Neuronal stem cell (in vitro differentiated cells): ENCODE results near the gene CDC42.
A peak's percentile ranks its signal among the peaks of the same experiment; 100 is the strongest.

Experiments
- DNase-seq: peaks from one replicate; pipeline ENCODE4 v3.0.0-alpha.2; 2013; ENCODE audit warnings: low spot score
- H2AFZ ChIP-seq: one replicate; pipeline ENCODE4 v1.6.1; 2013; ENCODE audit warnings: mild to moderate bottlenecking, low read length, inconsistent platforms
- H2AK5ac ChIP-seq: 2 replicates; pipeline ENCODE4 v1.6.1; 2013; ENCODE audit warnings: low read depth, mild to moderate bottlenecking, inconsistent platforms, low read length, moderate library complexity, mixed read lengths
- H2BK120ac ChIP-seq: 2 replicates; pipeline ENCODE4 v1.6.1; 2013; ENCODE audit warnings: low read depth, mild to moderate bottlenecking, inconsistent platforms, low read length, moderate library complexity, mixed read lengths
- H2BK12ac ChIP-seq: one replicate; pipeline ENCODE4 v1.6.1; 2013; ENCODE audit warnings: low read length, inconsistent platforms
- H2BK15ac ChIP-seq: 2 replicates; pipeline ENCODE4 v1.6.1; 2013; ENCODE audit warnings: mild to moderate bottlenecking, low read length, inconsistent platforms, mixed read lengths
- H2BK5ac ChIP-seq: one replicate; pipeline ENCODE4 v1.6.1; 2013; ENCODE audit warnings: inconsistent platforms, mild to moderate bottlenecking, low read length, moderate library complexity
- H3K14ac ChIP-seq: one replicate; pipeline ENCODE4 v1.6.1; 2013; ENCODE audit warnings: low read length, inconsistent platforms
- H3K18ac ChIP-seq: 2 replicates; pipeline ENCODE4 v1.6.1; 2013; ENCODE audit warnings: low read length, inconsistent platforms
- H3K23ac ChIP-seq: 2 replicates; pipeline ENCODE4 v1.6.1; 2013; ENCODE audit warnings: low read depth, mild to moderate bottlenecking, mixed read lengths, low read length, inconsistent platforms; ENCODE audit not compliant: poor library complexity
- H3K27ac ChIP-seq: replicated peaks from 3 replicates; pipeline ENCODE4 v1.5.1; 2013; ENCODE audit warnings: low read length, inconsistent platforms
- H3K27me3 ChIP-seq, 3 experiments: 2 replicates each; pipeline ENCODE4 v1.6.1; 2013; ENCODE audit warnings: low read length in 3 of 3, mild to moderate bottlenecking in 2 of 3, inconsistent platforms in 1 of 3, low read depth in 1 of 3, mixed read lengths in 1 of 3, moderate library complexity in 1 of 3; ENCODE audit not compliant: control insufficient read depth in 3 of 3, insufficient read depth in 3 of 3
- H3K36me3 ChIP-seq, 2 donors: replicated peaks in 1 of 2; 2 replicates each; pipeline ENCODE4 v1.6.1; 2013; ENCODE audit warnings: low read length in 2 of 2; ENCODE audit not compliant: control insufficient read depth in 2 of 2, insufficient read depth in 2 of 2
- H3K4ac ChIP-seq: 2 replicates; pipeline ENCODE4 v1.6.1; 2013; ENCODE audit warnings: inconsistent platforms, mild to moderate bottlenecking, low read length, moderate library complexity
- H3K4me1 ChIP-seq, 2 donors: 1 replicate in 1 of 2; 2 replicates in 1 of 2; pipeline ENCODE4 v1.6.1; 2013; ENCODE audit warnings: low read length in 2 of 2, low read depth in 1 of 2; ENCODE audit not compliant: control insufficient read depth in 2 of 2, insufficient read depth in 1 of 2
- H3K4me2 ChIP-seq: one replicate; pipeline ENCODE4 v1.6.1; 2013; ENCODE audit warnings: mild to moderate bottlenecking, low read length, inconsistent platforms; ENCODE audit not compliant: insufficient read depth, poor library complexity, severe bottlenecking
- H3K4me3 ChIP-seq, 2 donors: 2 replicates each; pipeline ENCODE4 v1.5.1; 2013; ENCODE audit warnings: low read length in 2 of 2, mild to moderate bottlenecking in 2 of 2, inconsistent platforms in 1 of 2, moderate library complexity in 1 of 2
- H3K79me1 ChIP-seq: one replicate; pipeline ENCODE4 v1.6.1; 2013; ENCODE audit warnings: low read depth, mild to moderate bottlenecking, inconsistent platforms, low read length, moderate library complexity
- H3K9ac ChIP-seq: one replicate; pipeline ENCODE4 v1.6.1; 2013; ENCODE audit warnings: mild to moderate bottlenecking, low read depth, low read length, inconsistent platforms; ENCODE audit not compliant: poor library complexity
- H3K9me3 ChIP-seq, 2 donors: replicated peaks in 1 of 2; 2 replicates each; pipeline versions ENCODE3 to v1.6.1; 2013; ENCODE audit warnings: low read length in 2 of 2, mild to moderate bottlenecking in 2 of 2, inconsistent platforms in 1 of 2, low read depth in 1 of 2, mixed read lengths in 1 of 2, moderate library complexity in 1 of 2; ENCODE audit not compliant: control insufficient read depth in 2 of 2, insufficient read depth in 1 of 2
- H4K8ac ChIP-seq: one replicate; pipeline ENCODE4 v1.6.1; 2013; ENCODE audit warnings: low read depth, mild to moderate bottlenecking, inconsistent platforms, low read length, moderate library complexity
- H4K91ac ChIP-seq: one replicate; pipeline ENCODE4 v1.6.1; 2013; ENCODE audit warnings: low read length, low read depth, mild to moderate bottlenecking, inconsistent platforms; ENCODE audit not compliant: poor library complexity
- WGBS, 2 donors: extraction: QIAGEN DNeasy Blood & Tissue Kit; methylation state at CpG; one replicate each; pipeline ENCODE4 v1.1.7; 2013; ENCODE audit warnings: missing lambda C conversion rate in 2 of 2, mixed read lengths in 1 of 2; ENCODE audit not compliant: insufficient read length in 2 of 2, insufficient replicate concordance in 1 of 2; ENCODE audit errors: extremely low coverage in 2 of 2; 5-methylcytosine and 5-hydroxymethylcytosine counted together

CDC42 gene

DNA sequence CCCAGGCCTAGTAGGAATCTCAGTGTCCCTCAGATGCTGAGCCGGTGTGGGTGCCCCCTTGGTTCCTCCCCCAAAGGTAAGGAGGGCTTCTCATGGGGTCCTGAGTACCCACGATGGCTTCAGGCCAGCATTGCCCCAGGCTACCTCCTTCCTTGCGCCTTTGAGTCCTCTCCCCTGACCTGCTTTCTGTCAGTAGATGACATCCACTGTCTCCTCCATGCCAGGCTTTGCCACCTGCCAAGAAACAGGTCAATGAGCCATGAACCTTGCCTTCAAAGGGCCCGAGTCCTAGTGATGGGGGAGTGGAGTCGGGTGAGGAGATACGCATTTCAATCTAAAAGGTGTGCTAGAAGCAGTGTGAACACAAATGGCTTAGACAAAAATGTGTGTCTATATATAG lies 74.7 kb downstream of the CDC42 start:
- Histone ChIP-seq H3K23ac (peak overlapping the region; percentile 29), H3K4me3 (no peak overlapping the region), H4K8ac (no peak overlapping the region), H3K9ac (no peak overlapping the region), H3K79me1 (no peaks in the 10 kb centered on the region), H2BK120ac (no peak overlapping the region), H2BK15ac (no peak overlapping the region), H3K14ac (no peak overlapping the region), H3K9me3 (no peaks in the 10 kb centered on the region), H3K4me1 (peaks cover 0 to 6% of the 10 kb centered on the region in 2 donors), H2AK5ac (no peak overlapping the region), H3K27ac (no peak overlapping the region), H3K4ac (no peak overlapping the region), H3K4me2 (no peak overlapping the region), H3K36me3 (no peaks in the 10 kb centered on the region), H3K27me3 (peaks cover 0 to 3% (median 0%) of the 10 kb centered on the region in 3 experiments), H3K18ac (no peak overlapping the region), H4K91ac (no peak overlapping the region), H2AFZ (no peak overlapping the region), H2BK5ac (no peak overlapping the region), H2BK12ac (no peak overlapping the region)
- no peak for DNase-seq
- WGBS, 2 donors: no CpG with 5 or more reads among the region's 6 CpGs

DNA sequence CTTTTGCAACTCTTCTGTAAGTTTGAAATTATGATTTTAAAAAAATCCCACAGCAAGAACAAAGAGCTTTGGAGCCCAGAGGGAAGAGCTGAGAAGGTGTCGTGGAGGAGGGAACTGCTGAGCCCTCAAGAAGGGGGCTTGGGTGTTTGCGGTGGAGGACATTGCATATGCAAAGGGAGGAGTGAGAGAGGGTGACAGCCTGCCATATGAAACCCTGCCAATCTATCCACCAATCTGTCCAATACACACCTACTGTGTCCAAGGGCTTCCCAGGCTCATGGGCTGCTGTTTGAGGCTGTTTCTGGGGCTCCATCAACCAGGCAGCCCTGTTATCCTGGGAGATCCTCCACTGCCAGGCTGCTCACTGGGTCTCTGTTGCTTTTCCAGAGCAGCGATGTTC lies 75.2 kb downstream of the CDC42 start:
- no CpG with 5 or more reads among the region's 3 CpGs for WGBS, 2 donors
- Histone ChIP-seq H2BK5ac (no peak overlapping the region), H3K27ac (no peak overlapping the region), H2AFZ (no peak overlapping the region), H3K4me3 (no peak overlapping the region), H3K4me2 (no peak overlapping the region), H3K23ac (no peak overlapping the region), H3K18ac (no peak overlapping the region), H3K27me3 (peaks cover 0 to 5% (median 0%) of the 10 kb centered on the region in 3 experiments), H2BK12ac (no peak overlapping the region), H3K9me3 (no peaks in the 10 kb centered on the region), H2BK15ac (no peak overlapping the region), H2AK5ac (no peak overlapping the region), H3K14ac (no peak overlapping the region), H2BK120ac (no peak overlapping the region), H4K91ac (no peak overlapping the region), H4K8ac (no peak overlapping the region), H3K4me1 (peaks cover 0 to under 1% of the 10 kb centered on the region in 2 donors), H3K79me1 (no peaks in the 10 kb centered on the region), H3K36me3 (no peaks in the 10 kb centered on the region), H3K9ac (no peak overlapping the region), H3K4ac (no peak overlapping the region)
- no peak for DNase-seq

DNA sequence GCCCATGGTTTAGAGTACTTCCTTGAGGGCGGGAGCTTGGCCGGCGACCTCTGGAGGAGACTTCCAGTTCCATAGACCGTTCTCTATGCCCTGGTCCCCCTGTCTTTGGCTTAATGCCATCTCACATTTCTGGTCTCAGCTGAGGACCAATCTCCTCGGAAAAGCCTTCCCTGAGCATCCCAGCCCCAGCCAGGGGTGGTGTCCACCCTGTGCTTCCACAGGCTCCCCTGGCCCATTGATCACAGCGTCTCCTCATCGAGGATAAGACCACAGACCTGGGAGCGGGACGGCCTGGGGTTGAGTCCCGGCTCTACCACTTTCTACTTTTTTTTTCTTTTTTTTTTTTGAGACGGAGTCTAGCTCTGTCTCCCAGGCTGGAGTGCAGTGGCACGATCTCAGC lies 75.9 kb downstream of the CDC42 start:
- H3K27ac ChIP-seq: no peak overlapping the region
- no peak overlapping the region for H3K4ac ChIP-seq
- H3K18ac ChIP-seq: no peak overlapping the region
- H4K91ac ChIP-seq: no peak overlapping the region
- no peak overlapping the region for H2BK120ac ChIP-seq
- no CpG with 5 or more reads among the region's 12 CpGs for WGBS, 2 donors
- no peak overlapping the region for H3K14ac ChIP-seq
- H3K36me3 ChIP-seq: no peaks in the 10 kb centered on the region
- no peak overlapping the region for H2AK5ac ChIP-seq
- no peak overlapping the region for H3K4me2 ChIP-seq
- H3K23ac ChIP-seq: no peak overlapping the region
- peaks cover 0 to 11% (median 6%) of the 10 kb centered on the region in 3 experiments for H3K27me3 ChIP-seq
- no peak overlapping the region for H3K4me3 ChIP-seq
- no peak overlapping the region for H3K9ac ChIP-seq
- DNase-seq: no peak
- no peaks in the 10 kb centered on the region for H3K4me1 ChIP-seq
- no peak overlapping the region for H2BK5ac ChIP-seq
- H2BK12ac ChIP-seq: no peak overlapping the region
- no peak overlapping the region for H2BK15ac ChIP-seq
- no peaks in the 10 kb centered on the region for H3K79me1 ChIP-seq
- no peak overlapping the region for H4K8ac ChIP-seq
- H3K9me3 ChIP-seq: no peaks in the 10 kb centered on the region
- no peak overlapping the region for H2AFZ ChIP-seq

DNA sequence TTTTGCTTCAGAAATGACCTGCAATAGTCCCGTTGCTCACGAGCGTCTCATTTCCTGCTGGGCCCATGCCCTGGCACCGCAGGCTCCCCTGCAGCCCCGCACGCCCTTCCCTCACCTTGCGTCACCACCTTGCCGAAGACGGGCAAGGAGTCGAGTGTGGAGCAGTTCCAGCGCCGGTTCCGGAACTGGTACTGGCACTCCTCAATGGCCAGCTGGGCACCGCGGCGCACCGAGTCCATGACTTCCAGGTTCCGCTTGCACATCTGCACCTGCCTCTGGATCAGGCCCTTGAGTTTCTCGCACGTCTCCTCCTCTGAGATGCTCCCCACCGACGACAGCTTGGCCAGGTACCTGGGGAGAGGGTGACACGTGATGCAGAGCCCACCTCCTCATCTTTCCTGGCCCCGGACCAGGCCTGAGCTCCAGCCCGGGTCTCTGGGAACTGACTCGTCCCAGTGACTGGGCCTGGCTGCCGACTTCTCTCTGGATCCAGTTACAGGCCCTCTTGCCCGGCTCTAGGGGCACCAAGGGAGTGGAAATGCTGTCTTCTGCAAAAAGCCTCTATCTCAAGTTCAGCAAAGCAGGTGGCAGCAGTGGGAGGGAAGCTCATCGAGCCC lies 77.1 kb downstream of the CDC42 start:
- no peak overlapping the region for H2AFZ ChIP-seq
- H4K8ac ChIP-seq: no peak overlapping the region
- H2AK5ac ChIP-seq: no peak overlapping the region
- H3K18ac ChIP-seq: peak overlapping the region; percentile 30
- no peak overlapping the region for H2BK12ac ChIP-seq
- DNase-seq: no peak
- H2BK120ac ChIP-seq: no peak overlapping the region
- H3K9ac ChIP-seq: peak overlapping the region; percentile 73
- no peaks in the 10 kb centered on the region for H3K36me3 ChIP-seq
- no peak overlapping the region for H3K4me2 ChIP-seq
- H3K27me3 ChIP-seq: peaks cover 0 to 21% (median 18%) of the 10 kb centered on the region in 3 experiments
- H3K79me1 ChIP-seq: no peaks in the 10 kb centered on the region
- H2BK15ac ChIP-seq: no peak overlapping the region
- H3K14ac ChIP-seq: peak overlapping the region; percentile 51
- WGBS, 2 donors: no CpG with 5 or more reads among the region's 29 CpGs
- H3K23ac ChIP-seq: peak overlapping the region; percentile 57
- H3K9me3 ChIP-seq: peaks cover 0 to 2% of the 10 kb centered on the region in 2 donors
- H3K4me3 ChIP-seq: no peak overlapping the region
- no peak overlapping the region for H2BK5ac ChIP-seq
- no peak overlapping the region for H3K4ac ChIP-seq
- no peak overlapping the region for H3K27ac ChIP-seq
- H4K91ac ChIP-seq: no peak overlapping the region
- no peaks in the 10 kb centered on the region for H3K4me1 ChIP-seq
